HG03095 (cell line): Measurements from ENCODE around the gene TFR2.
"Not testable (repeated sequence)": the region's sequence is repeated elsewhere in the genome, so short reads cannot be mapped to it uniquely, and the experiment has no call there.

Experiments
- ATAC-seq: cut with Tn5 transposase; IDR thresholded peaks from one replicate; pipeline ENCODE4 v1.9.1; 2021; ENCODE audit warnings: moderate library complexity; ENCODE audit not compliant: unreplicated experiment

TFR2 gene

GRCh38 chr7:100678291-100678984, 37.1 kb upstream of the TFR2 start:
- ATAC-seq: no peak

GRCh38 chr7:100677308-100678267, 36.2 kb upstream of the TFR2 start:
- no peak for ATAC-seq

- no peak for ATAC-seq
Measured at GRCh38 chr7:100676501-100677306, 35.4 kb upstream of the TFR2 start.

- peak; percentile 33 for ATAC-seq
Measured at GRCh38 chr7:100675581-100676350, 34.4 kb upstream of the TFR2 start.

GRCh38 chr7:100675105-100675451, 33.7 kb upstream of the TFR2 start:
- ATAC-seq: no peak

GRCh38 chr7:100674411-100675104, 33.2 kb upstream of the TFR2 start:
- ATAC-seq: no peak

GRCh38 chr7:100673942-100674410, 32.6 kb upstream of the TFR2 start:
- ATAC-seq: peak; percentile 0

GRCh38 chr7:100673302-100673941, 32.1 kb upstream of the TFR2 start, which contains the start of gene GNB2:
TSS of gene GNB2 (plus strand) at chr7:100673740. CDS start at chr7:100676266, 2,526 bp downstream.
- peak; percentile 45 for ATAC-seq

- ATAC-seq: no peak
Measured at GRCh38 chr7:100671353-100672327, 30.3 kb upstream of the TFR2 start.

- ATAC-seq: no peak
Measured at GRCh38 chr7:100670074-100670473, 28.7 kb upstream of the TFR2 start.

- ATAC-seq: not testable (repeated sequence)
Measured at GRCh38 chr7:100669106-100669505, 27.8 kb upstream of the TFR2 start.

GRCh38 chr7:100668069-100668449, 26.7 kb upstream of the TFR2 start:
- ATAC-seq: no peak

- no peak for ATAC-seq
Measured at GRCh38 chr7:100667331-100668068, 26.1 kb upstream of the TFR2 start.

GRCh38 chr7:100665168-100665726, 23.9 kb upstream of the TFR2 start:
- ATAC-seq: no peak

GRCh38 chr7:100662194-100662776, 20.9 kb upstream of the TFR2 start:
- ATAC-seq: not testable (repeated sequence)

GRCh38 chr7:100655908-100656674, 14.7 kb upstream of the TFR2 start, which contains the start of gene ACTL6B:
TSS of gene ACTL6B (minus strand) at chr7:100656448. CDS start at chr7:100656354, 94 bp downstream.
- ATAC-seq: no peak
